IPS DF 19.7 (cell line): ENCODE measurements around the gene STK25.

Source experiments
- DNase-seq: peaks from one replicate; pipeline ENCODE4 v3.0.0-alpha.2; 2013; ENCODE audit warnings: low read depth, low spot score

The STK25 gene

GRCh38 chr2:241508240-241509154 lies at the start of gene STK25:
STK25 (minus strand) TSS chr2:241508584; CDS start chr2:241508035, 549 bp downstream.
- DNase-seq: peak; percentile 90

- no peak for DNase-seq
Observed at GRCh38 chr2:241556746-241557145, 48.4 kb upstream of the STK25 start.

- no peak for DNase-seq
Observed at GRCh38 chr2:241555711-241556110, 47.3 kb upstream of the STK25 start.

GRCh38 chr2:241554610-241555322 lies 46.4 kb upstream of the STK25 start:
- DNase-seq: no peak

GRCh38 chr2:241553981-241554380 lies 45.6 kb upstream of the STK25 start:
- DNase-seq: no peak

GRCh38 chr2:241553512-241553830 lies 45.1 kb upstream of the STK25 start:
- DNase-seq: no peak

- DNase-seq: no peak
Observed at GRCh38 chr2:241551998-241552737, 43.8 kb upstream of the STK25 start.

GRCh38 chr2:241551599-241551997 lies 43.2 kb upstream of the STK25 start:
- DNase-seq: no peak

- no peak for DNase-seq
Observed at GRCh38 chr2:241550616-241551580, 42.5 kb upstream of the STK25 start.

- no peak for DNase-seq
Observed at GRCh38 chr2:241548451-241548835, 40.1 kb upstream of the STK25 start.

GRCh38 chr2:241547781-241548450 lies 39.5 kb upstream of the STK25 start:
- DNase-seq: no peak

- no peak for DNase-seq
Observed at GRCh38 chr2:241546771-241547498, 38.6 kb upstream of the STK25 start.

GRCh38 chr2:241545523-241546473 lies 37.4 kb upstream of the STK25 start:
- no peak for DNase-seq

GRCh38 chr2:241545106-241545505 lies 36.7 kb upstream of the STK25 start:
- no peak for DNase-seq

GRCh38 chr2:241542278-241542605 lies 33.9 kb upstream of the STK25 start:
- no peak for DNase-seq

- DNase-seq: no peak
Observed at GRCh38 chr2:241541564-241542277, 33.3 kb upstream of the STK25 start.

GRCh38 chr2:241540771-241541561 lies 32.6 kb upstream of the STK25 start:
- no peak for DNase-seq
